ENCODE data around the gene SUMF1.
"Not testable (repeated sequence)": the region's sequence is repeated elsewhere in the genome, so short reads cannot be mapped to it uniquely, and the experiment has no call there.

The SUMF1 gene

GRCh38 chr3:4458961-4459360, 8.1 kb downstream of the SUMF1 start:
- no peak for DNase-seq

DNA sequence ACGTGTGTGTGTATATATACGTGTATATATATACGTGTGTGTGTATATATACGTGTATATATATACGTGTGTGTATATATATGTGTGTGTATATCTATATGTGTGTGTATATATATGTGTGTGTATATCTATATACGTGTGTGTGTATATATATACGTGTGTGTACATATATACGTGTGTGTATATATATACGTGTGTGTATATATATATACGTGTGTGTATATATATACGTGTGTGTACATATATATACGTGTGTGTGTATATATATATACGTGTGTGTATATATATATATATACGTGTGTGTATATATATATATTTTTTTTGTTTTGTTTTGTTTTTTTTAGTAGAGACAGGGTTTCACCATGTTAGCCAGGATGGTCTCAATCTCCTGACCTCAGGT, 10.3 kb downstream of the SUMF1 start:
- DNase-seq = not testable (repeated sequence)

- DNase-seq = no peak
Observed at GRCh38 chr3:4454142-4454541, 12.9 kb downstream of the SUMF1 start.

GRCh38 chr3:4449043-4449805, 17.8 kb downstream of the SUMF1 start:
- no peak for DNase-seq

GRCh38 chr3:4448187-4448586, 18.9 kb downstream of the SUMF1 start:
- no peak for DNase-seq

DNA sequence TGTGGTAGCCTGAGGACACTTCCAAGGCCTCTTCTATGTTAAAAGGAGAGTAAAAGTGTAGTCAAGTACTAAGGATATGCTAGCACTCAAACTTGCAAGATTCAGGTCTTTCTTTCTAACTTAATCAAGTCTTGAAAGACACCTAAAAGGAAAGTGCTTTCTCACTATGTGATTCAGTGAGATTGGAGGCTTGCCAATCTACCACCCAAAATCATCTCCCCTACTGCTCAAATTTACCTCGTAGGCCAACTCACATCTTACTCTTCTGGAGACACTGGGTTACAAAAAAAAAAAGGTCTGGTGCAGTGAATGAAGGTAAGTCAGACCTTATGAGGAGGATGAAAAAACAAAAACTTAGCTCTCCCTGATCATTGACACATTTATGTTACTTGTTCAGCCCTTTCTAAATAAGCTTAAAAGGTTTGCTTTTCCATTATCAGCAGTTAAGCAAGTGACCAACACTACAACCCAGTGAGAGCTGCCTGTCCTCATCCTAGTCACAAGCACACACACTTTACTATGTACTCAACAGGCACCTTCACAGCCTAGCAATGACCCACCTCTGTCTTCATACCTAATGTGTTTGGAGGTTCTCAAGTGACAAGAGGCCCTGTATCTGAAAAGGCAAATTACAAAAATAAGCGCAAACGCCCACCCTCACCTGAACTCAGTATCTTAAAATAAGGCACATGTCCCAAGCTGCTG, 19.6 kb downstream of the SUMF1 start:
- DNase-seq = no peak

DNA sequence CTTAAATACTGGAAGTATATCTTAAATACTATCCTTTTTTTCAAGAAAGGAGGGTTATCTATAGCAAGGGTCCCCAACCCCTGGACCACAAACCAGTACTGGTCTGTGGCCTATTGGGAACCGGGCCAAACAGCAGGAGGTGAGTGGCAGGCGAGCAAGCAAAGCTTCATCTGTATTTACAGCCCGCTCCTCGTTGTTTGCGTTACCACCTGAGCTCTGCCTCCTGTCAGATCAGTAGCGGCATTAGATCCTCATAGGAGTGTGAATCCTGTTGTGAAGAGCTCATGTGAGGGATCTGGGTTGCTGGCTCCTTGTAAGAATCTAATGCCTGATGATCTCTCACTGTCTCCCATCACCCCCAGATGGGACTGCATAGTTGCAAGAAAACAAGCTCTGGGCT, 26.1 kb downstream of the SUMF1 start:
- DNase-seq = no peak

DNA sequence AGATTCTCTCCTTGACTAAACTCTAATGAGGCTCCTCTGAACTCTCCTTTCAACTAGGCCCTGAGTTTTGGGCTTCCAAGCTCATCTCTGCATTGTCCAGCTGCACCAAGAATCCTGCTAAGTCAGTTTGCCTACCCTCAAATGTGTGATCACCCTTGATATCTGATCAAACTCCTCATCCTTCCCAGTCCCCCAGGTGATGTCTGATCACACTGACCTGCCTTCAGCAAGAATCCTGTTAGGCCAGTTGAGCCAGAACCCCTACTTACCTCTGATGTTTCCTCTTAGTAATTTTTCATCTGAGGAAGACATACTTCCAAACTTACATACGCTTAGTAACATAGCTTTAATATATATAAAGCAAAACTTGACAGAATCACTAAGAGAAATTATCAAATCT, 28.8 kb downstream of the SUMF1 start:
- no peak for DNase-seq

- DNase-seq = no peak
Observed at GRCh38 chr3:4432259-4432658, 34.8 kb downstream of the SUMF1 start.

GRCh38 chr3:4429648-4430350, 37.3 kb downstream of the SUMF1 start:
- no peak for DNase-seq

DNA sequence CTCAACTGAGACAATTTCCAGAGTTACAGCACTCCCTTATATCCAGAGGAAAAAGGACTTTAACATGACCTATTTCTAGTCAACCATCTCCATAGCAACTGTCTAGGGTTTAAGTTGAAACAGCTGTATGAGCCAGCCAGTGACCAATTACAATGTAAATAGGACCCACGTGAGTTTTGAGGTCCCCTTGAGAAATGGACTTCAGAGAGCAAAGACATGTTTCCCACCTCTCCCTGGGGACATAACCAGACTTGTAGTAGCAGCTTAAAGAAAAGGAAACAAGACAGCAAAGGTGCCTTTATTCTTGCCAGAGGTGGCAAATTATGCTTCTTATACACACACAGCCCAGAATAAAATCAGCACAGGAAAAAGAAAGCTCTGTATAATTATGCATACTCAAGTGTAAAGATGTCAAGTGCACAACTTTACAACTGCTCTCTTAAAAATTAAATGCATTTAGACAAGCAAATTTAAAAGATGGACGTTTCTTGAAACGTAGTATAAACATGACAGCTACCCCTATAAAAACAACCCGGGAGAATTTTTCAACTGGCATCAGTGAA, 40.2 kb downstream of the SUMF1 start:
- no peak for DNase-seq

DNA sequence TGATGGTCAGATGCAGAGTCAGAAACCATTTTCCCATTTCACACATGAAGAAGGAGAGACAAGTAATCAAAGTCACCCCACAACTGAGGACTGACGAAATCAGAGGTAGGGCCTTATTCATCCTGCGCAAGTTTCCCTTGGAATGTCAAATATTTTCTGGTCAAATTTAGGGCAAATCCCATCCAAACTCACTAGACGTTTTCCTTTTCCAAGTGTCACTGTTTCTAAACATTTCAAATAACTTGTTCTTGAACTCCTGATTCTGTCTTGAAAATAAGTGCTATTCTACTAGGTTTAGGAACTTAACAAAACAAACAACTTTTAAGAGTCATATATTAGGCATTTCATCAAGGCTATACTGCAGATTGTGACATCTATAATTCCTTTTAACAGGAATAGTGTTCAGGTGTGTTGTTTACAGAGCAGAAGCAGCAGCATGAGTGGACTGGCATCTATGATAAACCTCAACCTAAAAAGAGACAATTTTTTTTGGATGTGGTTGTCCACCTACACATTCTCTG, 40.7 kb downstream of the SUMF1 start:
- no peak for DNase-seq

GRCh38 chr3:4425707-4426106, 41.4 kb downstream of the SUMF1 start:
- no peak for DNase-seq

- DNase-seq = no peak
Observed at GRCh38 chr3:4425055-4425454, 42.0 kb downstream of the SUMF1 start.

DNA sequence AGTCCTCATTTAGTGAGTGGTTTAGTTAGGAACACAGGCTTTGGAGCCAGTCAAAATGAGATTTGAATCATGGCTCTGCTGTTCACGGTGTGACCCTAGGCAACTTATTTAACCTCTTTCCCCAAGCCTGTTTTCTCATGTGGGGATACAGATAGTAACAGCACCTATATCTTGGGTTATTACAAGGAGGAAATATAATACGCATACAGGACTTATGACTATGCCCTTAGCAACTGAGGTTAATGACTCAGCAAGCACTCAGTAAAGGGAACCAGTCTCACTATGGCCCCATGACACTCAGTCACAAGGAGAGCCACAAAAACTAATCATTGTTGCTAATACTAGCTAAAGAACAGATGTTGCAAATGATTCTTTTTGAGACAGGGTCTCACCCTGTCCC, 45.9 kb downstream of the SUMF1 start:
- no peak for DNase-seq

GRCh38 chr3:4419920-4420319, 47.1 kb downstream of the SUMF1 start:
- DNase-seq = no peak

GRCh38 chr3:4419386-4419785, 47.7 kb downstream of the SUMF1 start:
- no peak for DNase-seq

DNA sequence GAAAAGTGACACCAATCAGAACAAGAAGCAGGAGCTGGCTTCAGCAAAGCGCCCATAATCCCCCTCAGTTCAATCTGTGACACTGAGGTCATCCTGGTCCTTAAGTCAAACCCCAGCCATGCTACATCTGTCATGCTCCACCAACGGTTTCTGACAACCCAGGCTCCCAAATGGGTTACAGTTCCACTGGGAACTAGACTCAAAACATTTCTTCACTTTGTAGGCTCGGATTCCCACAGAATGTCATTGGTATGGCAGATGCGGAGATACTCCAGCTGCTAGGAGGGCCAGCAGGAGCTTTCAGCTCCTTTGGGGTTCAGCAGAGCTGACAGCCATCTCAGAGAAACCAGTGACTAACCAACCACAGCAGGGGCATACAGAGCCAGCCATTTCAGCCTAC, 48.9 kb downstream of the SUMF1 start:
- no peak for DNase-seq

- peak; percentile 47 for DNase-seq
Observed at GRCh38 chr3:4417449-4417848, 49.6 kb downstream of the SUMF1 start.

- DNase-seq = peak; percentile 95
Observed at GRCh38 chr3:4416961-4417360, 50.1 kb downstream of the SUMF1 start.

- DNase-seq = no peak
Observed at GRCh38 chr3:4416427-4416945, 50.6 kb downstream of the SUMF1 start.

DNA sequence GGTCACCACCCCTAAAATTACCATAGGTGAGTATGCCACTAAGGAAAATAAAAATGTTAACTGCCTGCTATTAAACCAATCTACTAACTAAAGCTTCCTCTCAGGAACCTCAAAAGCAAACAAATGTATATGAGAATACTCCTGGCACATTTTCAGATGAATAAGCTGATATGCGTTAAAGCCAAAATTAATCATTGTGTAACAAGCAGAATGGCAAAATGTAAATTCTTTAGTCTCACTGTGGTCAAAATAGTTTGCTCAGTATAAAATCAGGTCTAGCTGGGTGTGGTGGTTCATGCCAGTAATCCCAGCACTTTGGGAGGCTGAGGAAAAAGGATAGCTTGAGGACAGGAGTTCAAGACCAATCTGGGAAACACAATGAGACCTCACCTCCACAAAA, 53.6 kb downstream of the SUMF1 start:
- DNase-seq = no peak

- no peak for DNase-seq
Observed at GRCh38 chr3:4411833-4412232, 55.2 kb downstream of the SUMF1 start.
